ENCODE data around the gene ANKRD34C. TPM values are rescaled to one million over a fixed set of nuclear protein-coding genes. Genes with fewer than 3 reads are reported as not detected.

Gene ANKRD34C
- polyA plus RNA-seq, 1 experiment, result not detected

DNA sequence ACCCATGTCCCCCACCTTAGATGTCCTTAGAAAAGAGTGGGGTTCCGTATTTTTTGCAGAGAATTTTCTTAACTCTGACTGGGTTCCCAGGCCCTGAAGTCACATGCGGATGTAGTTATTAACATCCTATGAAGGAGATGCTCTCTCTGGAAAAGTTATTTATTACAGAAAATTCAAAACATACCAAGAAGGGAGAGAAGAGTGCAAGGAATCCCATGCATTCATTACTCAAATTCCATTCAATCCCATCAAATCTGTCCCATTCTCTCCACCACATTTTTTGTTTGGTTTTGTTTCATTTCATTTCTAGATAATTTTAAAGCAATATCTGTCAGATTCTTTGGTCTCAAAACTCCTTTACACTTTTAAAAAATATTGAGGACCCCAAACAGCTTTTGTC lies 34.3 kb upstream of the ANKRD34C start:
- POLR2A ChIA-PET, result no interaction called here
- H3K27ac ChIP-seq (ENCODE audit: low read depth, low read length), result no peak overlapping the region
- TF ChIP-seq, protein P1, sequence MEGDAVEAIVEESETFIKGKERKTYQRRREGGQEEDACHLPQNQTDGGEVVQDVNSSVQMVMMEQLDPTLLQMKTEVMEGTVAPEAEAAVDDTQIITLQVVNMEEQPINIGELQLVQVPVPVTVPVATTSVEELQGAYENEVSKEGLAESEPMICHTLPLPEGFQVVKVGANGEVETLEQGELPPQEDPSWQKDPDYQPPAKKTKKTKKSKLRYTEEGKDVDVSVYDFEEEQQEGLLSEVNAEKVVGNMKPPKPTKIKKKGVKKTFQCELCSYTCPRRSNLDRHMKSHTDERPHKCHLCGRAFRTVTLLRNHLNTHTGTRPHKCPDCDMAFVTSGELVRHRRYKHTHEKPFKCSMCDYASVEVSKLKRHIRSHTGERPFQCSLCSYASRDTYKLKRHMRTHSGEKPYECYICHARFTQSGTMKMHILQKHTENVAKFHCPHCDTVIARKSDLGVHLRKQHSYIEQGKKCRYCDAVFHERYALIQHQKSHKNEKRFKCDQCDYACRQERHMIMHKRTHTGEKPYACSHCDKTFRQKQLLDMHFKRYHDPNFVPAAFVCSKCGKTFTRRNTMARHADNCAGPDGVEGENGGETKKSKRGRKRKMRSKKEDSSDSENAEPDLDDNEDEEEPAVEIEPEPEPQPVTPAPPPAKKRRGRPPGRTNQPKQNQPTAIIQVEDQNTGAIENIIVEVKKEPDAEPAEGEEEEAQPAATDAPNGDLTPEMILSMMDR (IDR thresholded peaks at IDR 0.05; ENCODE audit: low read depth, low read length), result no peak
- H3K9me3 ChIP-seq (ENCODE audit: control insufficient read depth, insufficient read depth, low read length), result no peaks in the 10 kb centered on the region
- CTCF ChIA-PET, result no interaction called here
- H3K4me3 ChIP-seq (ENCODE audit: low read depth, low read length), result no peak overlapping the region
- peaks cover 3% of the 10 kb centered on the region for H3K27me3 ChIP-seq (ENCODE audit: control insufficient read depth, insufficient read depth, low read length)
- no peak for DNase-seq (ENCODE audit: low read depth, low spot score)

DNA sequence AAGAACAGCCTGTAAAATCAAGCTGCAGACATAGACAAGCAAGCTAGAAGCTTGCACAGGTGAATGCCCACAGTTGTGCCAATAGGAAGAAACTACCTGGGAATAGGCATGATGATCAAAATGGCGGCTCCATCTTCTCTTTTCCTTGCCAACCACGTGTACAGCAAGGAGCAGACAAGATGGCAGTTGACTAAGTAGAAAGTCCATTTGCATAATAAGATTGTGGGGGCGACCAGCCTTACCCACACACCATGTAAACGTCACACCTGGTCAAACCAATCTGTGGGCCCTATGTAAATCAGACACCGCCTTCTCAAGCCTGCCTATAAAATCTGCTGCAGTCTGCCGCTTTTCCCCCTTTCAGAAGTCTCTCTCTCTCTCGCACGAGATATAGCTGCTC lies 25.1 kb upstream of the ANKRD34C start:
- H3K4me3 ChIP-seq (ENCODE audit: low read depth, low read length), result no peak overlapping the region
- POLR2A ChIA-PET, result no interaction called here
- DNase-seq (ENCODE audit: low read depth, low spot score), result no peak

DNA sequence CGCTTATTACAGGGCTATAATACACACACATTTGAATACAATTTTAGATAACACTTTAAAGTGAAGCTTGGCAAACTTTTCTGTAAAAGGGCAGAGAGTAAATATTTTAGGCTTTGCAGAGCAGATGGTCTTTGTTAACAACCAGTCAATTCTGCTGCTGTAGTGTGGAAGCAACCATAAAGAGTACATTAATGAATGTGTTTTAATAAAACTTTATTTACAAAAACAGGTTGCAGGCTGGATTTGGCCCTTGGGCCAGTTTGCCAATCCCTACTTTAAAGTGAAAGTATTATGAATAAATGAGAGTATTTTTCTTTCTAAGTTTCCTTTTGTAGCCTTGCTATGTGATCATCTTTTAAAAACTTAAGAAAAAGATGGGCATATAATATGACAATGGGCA lies 20.7 kb upstream of the ANKRD34C start:
- no peak for DNase-seq (ENCODE audit: low read depth, low spot score)
- no peaks in the 10 kb centered on the region for H3K27me3 ChIP-seq (ENCODE audit: control insufficient read depth, insufficient read depth, low read length)
- H3K27ac ChIP-seq (ENCODE audit: low read depth, low read length), result no peak overlapping the region
- TF ChIP-seq, protein P1 (IDR thresholded peaks at IDR 0.05; ENCODE audit: low read depth, low read length), result no peak
- H3K4me3 ChIP-seq (ENCODE audit: low read depth, low read length), result no peak overlapping the region
- ChIA-PET POLR2A (no interaction called here), CTCF (no interaction called here)
- no peaks in the 10 kb centered on the region for H3K9me3 ChIP-seq (ENCODE audit: control insufficient read depth, insufficient read depth, low read length)

More for the DNA sequence above, 25.1 kb upstream of the ANKRD34C start:
- CTCF ChIA-PET, result no interaction called here
- Histone ChIP-seq H3K9me3 (ENCODE audit: control insufficient read depth, insufficient read depth, low read length) (no peaks in the 10 kb centered on the region), H3K27me3 (ENCODE audit: control insufficient read depth, insufficient read depth, low read length) (no peaks in the 10 kb centered on the region), H3K27ac (ENCODE audit: low read depth, low read length) (no peak overlapping the region)
- TF ChIP-seq, protein P1 (IDR thresholded peaks at IDR 0.05; ENCODE audit: low read depth, low read length), result no peak

DNA sequence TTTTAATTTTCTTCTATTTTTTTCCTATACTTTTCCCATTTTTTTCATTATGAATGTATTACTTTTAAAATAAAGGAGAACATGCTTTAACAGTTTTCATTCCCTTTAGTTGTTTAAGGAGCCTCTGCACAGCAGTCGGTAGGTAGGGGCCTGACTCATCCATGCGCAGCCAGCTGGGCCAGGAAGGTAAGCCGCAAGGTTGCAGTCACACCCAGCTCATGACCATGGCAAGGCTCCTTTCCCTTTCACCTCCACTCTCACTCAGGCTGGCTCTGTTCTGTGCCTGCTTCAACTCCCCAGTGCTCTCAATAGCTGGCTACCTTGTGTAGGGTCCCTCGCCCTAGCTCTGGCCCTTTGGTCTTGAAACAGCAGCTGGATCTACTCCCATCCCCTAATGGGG lies 17.4 kb upstream of the ANKRD34C start:
- Histone ChIP-seq H3K9me3 (ENCODE audit: control insufficient read depth, insufficient read depth, low read length) (no peaks in the 10 kb centered on the region), H3K27me3 (ENCODE audit: control insufficient read depth, insufficient read depth, low read length) (no peaks in the 10 kb centered on the region), H3K27ac (ENCODE audit: low read depth, low read length) (no peak overlapping the region), H3K4me3 (ENCODE audit: low read depth, low read length) (no peak overlapping the region)
- no peak for DNase-seq (ENCODE audit: low read depth, low spot score)
- TF ChIP-seq, protein P1 (IDR thresholded peaks at IDR 0.05; ENCODE audit: low read depth, low read length), result no peak
- ChIA-PET CTCF (no interaction called here), POLR2A (no interaction called here)

DNA sequence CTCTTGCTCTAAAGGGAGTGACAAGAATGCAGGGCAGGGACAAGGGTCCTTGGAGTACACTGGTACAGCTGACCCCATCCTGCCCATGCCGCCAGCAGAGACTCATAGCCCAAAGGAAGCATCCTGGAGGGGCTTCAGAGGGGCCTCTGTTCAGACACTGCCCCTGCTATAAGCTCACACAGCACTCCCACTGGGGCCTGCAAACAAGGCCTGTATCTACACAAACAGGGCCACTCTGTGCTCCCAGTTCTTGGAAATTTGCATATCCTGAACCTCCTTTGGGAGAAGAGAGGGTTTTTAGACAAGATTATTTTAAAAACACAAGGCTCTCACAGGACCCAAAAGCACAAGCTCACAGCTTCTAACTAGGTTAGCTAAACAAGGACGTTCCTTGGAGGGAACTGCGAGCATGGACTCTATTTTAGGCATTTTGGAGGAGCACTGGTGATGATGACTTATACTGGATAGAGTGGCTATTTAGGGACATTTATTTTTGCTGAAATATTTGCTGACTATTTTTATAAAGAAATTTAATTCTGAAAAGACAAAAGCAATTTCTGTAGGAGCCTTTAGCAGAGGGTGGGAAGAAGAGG lies 16.4 kb upstream of the ANKRD34C start:
- CTCF ChIA-PET, result no interaction called here
- no peaks in the 10 kb centered on the region for H3K27me3 ChIP-seq (ENCODE audit: control insufficient read depth, insufficient read depth, low read length)
- H3K9me3 ChIP-seq (ENCODE audit: control insufficient read depth, insufficient read depth, low read length), result no peaks in the 10 kb centered on the region
- no peak overlapping the region for H3K4me3 ChIP-seq (ENCODE audit: low read depth, low read length)
- TF ChIP-seq, protein P1 (IDR thresholded peaks at IDR 0.05; ENCODE audit: low read depth, low read length), result no peak
- H3K27ac ChIP-seq (ENCODE audit: low read depth, low read length), result no peak overlapping the region
- no peak for DNase-seq (ENCODE audit: low read depth, low spot score)
- POLR2A ChIA-PET, result no interaction called here
